ENCODE measurements around the gene RBL1. TPM values are rescaled to one million over a fixed set of nuclear protein-coding genes. Genes with fewer than 3 reads are reported as not detected.

Gene RBL1
- 63.5 and 68.4 TPM in 2 replicates for total RNA-seq (2013; cell fraction: nucleolus; rRNA removed)
- total RNA-seq (2014; rRNA removed): 38.2 and 51.1 TPM in 2 replicates
- 26.7 and 27.9 TPM in 2 replicates for total RNA-seq (2014; rRNA removed; fragmentation: Illumina TruSeq; extraction: Trizol)
- 23.8 and 28.1 TPM in 2 replicates for total RNA-seq (2021)
- polyA plus RNA-seq (2011; ENCODE audit: low read depth): 3.6 TPM
- 14.6 and 19.4 TPM in 2 replicates for polyA plus RNA-seq (2011; rRNA removed)
- polyA plus RNA-seq (2011; cell fraction: cytosol; rRNA removed): 6.5 and 8.5 TPM in 2 replicates
- 8.9 and 12.4 TPM in 2 replicates for polyA plus RNA-seq (2011; cell fraction: nucleus; rRNA removed)
- polyA plus RNA-seq (2012): 5.6 and 6.5 TPM in 2 replicates
- 24.6 and 36.3 TPM in 2 replicates for polyA plus RNA-seq (2014; fragmentation: Illumina TruSeq; extraction: Trizol)
- 1 to 10 TPM; 4.5 to 4.9 TPM for polyA plus RNA-seq (2014; fragmentation: Nextera tagmentation; extraction: Ambion mirVana)
- polyA plus RNA-seq (2014; rRNA removed): 14.7 and 17.5 TPM in 2 replicates
- 10 to 100 TPM; 25.1 to 25.5 TPM for polyA plus RNA-seq (2016; fragmentation: Nextera tagmentation; extraction: Ambion mirVana)
- 11.2 and 19.2 TPM in 2 replicates for polyA minus RNA-seq (2011; rRNA and poly(A)+ RNA removed)
- polyA minus RNA-seq (2011; cell fraction: cytosol; rRNA and poly(A)+ RNA removed): 7.8 and 10.7 TPM in 2 replicates
- polyA minus RNA-seq (2011; cell fraction: nucleus; rRNA and poly(A)+ RNA removed): 29.3 and 56.2 TPM in 2 replicates
- Bru-seq, nascent RNA: percentile 68 among the genes with signal in this experiment
- BruChase-seq, experiment 1, labeled RNA remaining after a 6-hour chase: percentile 64 among the genes with signal in this experiment
- BruChase-seq, experiment 2, labeled RNA remaining after a 2-hour chase: percentile 66 among the genes with signal in this experiment
- long read RNA-seq, experiment 1, full-length matches to known transcripts: 1 of 5 reads
- long read RNA-seq, experiment 1, partial matches to known transcripts: 1 of 5 reads
- long read RNA-seq, experiment 1, other reads (novel, unspliced or antisense): 3 of 5 reads
- long read RNA-seq, experiment 2, full-length matches to known transcripts: 1 of 31 reads
- long read RNA-seq, experiment 2, partial matches to known transcripts: 12 of 31 reads
- long read RNA-seq, experiment 2, other reads (novel, unspliced or antisense): 18 of 31 reads

GRCh38 chr20:37095599-37096414 lies at the start of gene RBL1:
Gene RBL1, minus strand, starts transcription at chr20:37095997. Its CDS starts 69 bp downstream, at chr20:37095928.
- in situ Hi-C loops (cut with MboI) (no loop called here), intact Hi-C loops (cut with micrococcal nuclease; ENCODE audit: unreplicated experiment) (loop anchor here (5.0 to 10.0 kb wide), 3 partner anchors 54 to 1351 kb away; partner anchors contain the start of genes MROH8, RBM39 and RPN2)
- Histone ChIP-seq H3K79me2 (ENCODE audit: control insufficient read depth, insufficient read depth, low read length) (peaks cover 42% of the 10 kb centered on the region), H3K4me2 (ENCODE audit: control insufficient read depth, insufficient read depth) (peak within 1 kb of the TSS; percentile 74), H2AFZ (ENCODE audit: control insufficient read depth, low read depth, low read length) (peak within 1 kb of the TSS; percentile 100), H3K27ac (ENCODE audit: control insufficient read depth, insufficient read depth) (peak within 1 kb of the TSS; percentile 96), H3K4me3 (peak within 1 kb of the TSS; percentile 69), H3K4me1 (ENCODE audit: control insufficient read depth, insufficient read depth, low read length) (peaks cover 16% of the 10 kb centered on the region), H3K9ac (ENCODE audit: control insufficient read depth, insufficient read depth, low read length) (peak within 1 kb of the TSS; percentile 92), H3K9me3 (replicated peaks; ENCODE audit: control insufficient read depth, insufficient read depth, low read length) (no peaks in the 10 kb centered on the region), H4K20me1 (ENCODE audit: control insufficient read depth, insufficient read depth) (no peaks in the 10 kb centered on the region), H3K36me3 (ENCODE audit: control insufficient read depth in 2 of 2, insufficient read depth in 2 of 2, low read length in 1 of 2) (no peaks in the 10 kb centered on the region), H3K27me3 (replicated peaks in 1 of 2; ENCODE audit: control insufficient read depth in 2 of 2, insufficient read depth in 2 of 2, low read length in 1 of 2) (no peaks in the 10 kb centered on the region)
- ATAC-seq: peak; percentile 86
- ChIA-PET RAD21 (ENCODE audit: unreplicated experiment) (interaction anchor here (1.3 to 1.4 kb wide), 4 partner anchors 12 to 88 kb away, joined by 3 to 7 read pairs (median 3); no protein-coding TSS in a partner anchor), CTCF (interaction anchor here (1.2 to 1.4 kb wide), 6 partner anchors 9 to 259 kb away, joined by 3 to 6 read pairs (median 5); partner anchors contain the start of genes MROH8 and RPN2), SMC1A (ENCODE audit: uncharacterized antibody, unreplicated experiment) (interaction anchor here (1.0 to 1.4 kb wide), 5 partner anchors 9 to 100 kb away, joined by 3 to 5 read pairs (median 3); partner anchors contain the start of gene RPN2), POLR2A (interaction anchor here (0.9 to 3.9 kb wide), 6 partner anchors 19 to 1142 kb away, joined by 3 to 17 read pairs (median 4); partner anchors contain the start of genes MROH8 and RPN2)
- no TSS peak for BruUV-seq (replicated peaks)
- 1% methylated on average over 38 of the region's 58 CpGs for WGBS (ENCODE audit: insufficient coverage, insufficient replicate concordance, low lambda C conversion rate, missing lambda C conversion rate)
- FAIRE-seq: no peak
- peak; percentile 60 for DNase-seq (ENCODE audit: low read depth, low spot score)
- TF ChIP-seq FOS (IDR thresholded peaks at IDR 0.05; ENCODE audit: borderline replicate concordance, extremely low read depth, insufficient read length) (no peak), ZNF687 (IDR thresholded peaks at IDR 0.05) (peak; percentile 76), GABPA (IDR thresholded peaks at IDR 0.05; ENCODE audit: low read depth) (0 out of 2 replicates have a peak, but pooled peaks have one; percentile 37), YBX1 (IDR thresholded peaks at IDR 0.05) (no peak), TARDBP (IDR thresholded peaks at IDR 0.05; ENCODE audit: borderline replicate concordance) (peak; percentile 81), ZNF274 (IDR thresholded peaks at IDR 0.05; ENCODE audit: insufficient read depth, insufficient read length) (no peak), ATF7 (IDR thresholded peaks at IDR 0.05; ENCODE audit: low read depth) (peak; percentile 93), SUPT20H (IDR thresholded peaks at IDR 0.05; ENCODE audit: borderline replicate concordance, control insufficient read depth, low read depth, low read length) (no peak), IRF5 (IDR thresholded peaks at IDR 0.05; ENCODE audit: borderline replicate concordance) (no peak), RBBP5 (conservative IDR thresholded peaks at IDR 0.05) (no peak)
